Heart right ventricle (tissue), 16 donors: ENCODE results near the gene SLC17A6. TPM values are rescaled to one million over a fixed set of nuclear protein-coding genes. Genes with fewer than 3 reads are reported as not detected.

Source experiments
- ATAC-seq, 8 donors: fragments of 200-7000 bp; cut with Tn5 transposase; one replicate each; pipeline ENCODE4 v1.9.1; 2020; ENCODE audit warnings: mild to moderate bottlenecking in 8 of 8, moderate library complexity in 8 of 8, moderate number of reproducible peaks in 1 of 8
- DNase-seq, 2 donors: peaks; one replicate each; pipeline ENCODE4 v3.0.0-alpha.2; 2020
- H3K27ac ChIP-seq, 10 donors: fragments of 200-600 bp; sonication (generic) in 2 of 10; one replicate each; pipeline versions ENCODE4 v1.5.0 to v1.8.0; 2020 to 2022; ENCODE audit warnings: mild to moderate bottlenecking in 3 of 10
- H3K27me3 ChIP-seq, 7 donors: fragments of 200-600 bp; one replicate each; pipeline ENCODE4 v1.8.0; 2021 to 2022; ENCODE audit warnings: mild to moderate bottlenecking in 2 of 7
- H3K36me3 ChIP-seq, 9 donors: fragments of 200-600 bp; sonication (generic) in 1 of 9; one replicate each; pipeline versions ENCODE4 v1.5.0 to v1.8.0; 2020 to 2022; ENCODE audit warnings: mild to moderate bottlenecking in 2 of 9
- H3K4me1 ChIP-seq, 9 donors: fragments of 200-600 bp; sonication (generic) in 1 of 9; one replicate each; pipeline versions ENCODE4 v1.5.0 to v1.8.0; 2020 to 2022; ENCODE audit warnings: mild to moderate bottlenecking in 4 of 9
- H3K4me3 ChIP-seq, 10 donors: fragments of 200-600 bp; sonication (generic) in 2 of 10; one replicate each; pipeline versions ENCODE4 v1.5.0 to v1.8.0; 2020 to 2022; ENCODE audit warnings: mild to moderate bottlenecking in 7 of 10, moderate library complexity in 2 of 10
- H3K9me3 ChIP-seq, 11 donors: fragments of 200-600 bp in 10 of 11; sonication (generic) in 2 of 11; one replicate each; pipeline versions ENCODE4 v1.5.0 to v1.8.0; 2013 to 2022; ENCODE audit warnings: mild to moderate bottlenecking in 2 of 11, control low read depth in 1 of 11, moderate library complexity in 1 of 11
- WGBS, 2 donors: extraction: QIAGEN DNeasy Blood & Tissue Kit; methylation state at CpG; one replicate each; pipeline ENCODE4 v1.1.7; 2013; ENCODE audit warnings: inconsistent platforms in 1 of 2; 5-methylcytosine and 5-hydroxymethylcytosine counted together
- intact Hi-C, 10 donors: fragments of 100-400 bp; cut with DNase I; formaldehyde crosslinking; loops; one replicate each; pipeline versions ENCODE4 v1.11.1 to v1.14.2; 2022
- long read RNA-seq, 3 donors: library from polyadenylated mRNA; unstranded; transcript quantifications; one replicate each; pipeline ENCODE4 v2.0.0, GENCODE V29; 2020 to 2021
- polyA plus RNA-seq, 2 donors: library from polyadenylated mRNA; stranded (reverse); fragments of 200-250 nt; gene quantifications; one replicate each; pipeline ENCODE4 v1.2.3, GENCODE V29; 2013
- total RNA-seq, 10 donors: library from RNA; stranded (reverse); fragmentation: NEBNext Ultra II Directional in 3 of 10; extraction: Animal tissue kit (Norgen Biotek cat#: 25700) in 3 of 10; gene quantifications; one replicate each; pipeline versions ENCODE4 v1.2.1 to v1.2.4, GENCODE V29; 2021 to 2023
- TF ChIP-seq, protein P1 (sequence below), 9 donors: fragments of 200-600 bp; sonication (generic) in 2 of 9; IDR thresholded peaks; one replicate each; pipeline versions ENCODE4 v1.5.0 to v1.8.0; 2021 to 2022; ENCODE audit warnings: antibody characterized with exemption in 9 of 9, mild to moderate bottlenecking in 5 of 9, moderate library complexity in 1 of 9
- donor health status: Arrhythmogenic right ventricular cardiomyopathy.
- donor health status: ischemic (EF 13 %, LVEDD 7.1; RV severe dilation, severe dysfunction).
- donor health status: healthy with polysubstance abuse.
- donor health status: DM: no; HTN: yes; CAD: no.
- donor health status: DM: no; HTN: no; CAD: no.
- donor health status: ischemic (EF 25% LVEDD 6.9; RV normal size, moderate dysfunction).
- donor health status: ischemic (EF 25% LVEDD 5.7; RV mildly dilated, moderate dysfunction).
- donor health status: healthy.
- donor health status: DM: yes; HTN: yes; CAD: no.
- donor health status: Ischemic cardiomyopathy.
- donor health status: ischemic (EF 35%, LVEDD 5.7; RV mildly dilated, moderate dysfunction).
- donor health status: nonischemic (EF 11% LVEDD 7.7; RV severe dilation, severe dysfunction).
- donor health status: DM: yes; HTN: yes; CAD: no.
- donor health status: PGD.
- donor health status: ischemic (EF 29% LVEDD 5.4; RV normal size, mild dysfunction).
- donor health status: nonischemic (EF 23%, LVEDD 6.1; RV moderate dilation, normal function).

The SLC17A6 gene
- total RNA-seq (not detected), polyA plus RNA-seq (not detected)
- long read RNA-seq, donor 1: 0 reads
- long read RNA-seq, donor 2: 0 reads
- long read RNA-seq, donor 3: 0 reads

GRCh38 chr11:22337596-22338485 is at the start of gene SLC17A6:
TSS of gene SLC17A6 (plus strand) at chr11:22338381. CDS start at chr11:22338534, 153 bp downstream.
- peaks cover 0 to 8% (median 0%) of the 10 kb centered on the region in 9 donors for H3K4me1 ChIP-seq
- TF ChIP-seq, protein P1, sequence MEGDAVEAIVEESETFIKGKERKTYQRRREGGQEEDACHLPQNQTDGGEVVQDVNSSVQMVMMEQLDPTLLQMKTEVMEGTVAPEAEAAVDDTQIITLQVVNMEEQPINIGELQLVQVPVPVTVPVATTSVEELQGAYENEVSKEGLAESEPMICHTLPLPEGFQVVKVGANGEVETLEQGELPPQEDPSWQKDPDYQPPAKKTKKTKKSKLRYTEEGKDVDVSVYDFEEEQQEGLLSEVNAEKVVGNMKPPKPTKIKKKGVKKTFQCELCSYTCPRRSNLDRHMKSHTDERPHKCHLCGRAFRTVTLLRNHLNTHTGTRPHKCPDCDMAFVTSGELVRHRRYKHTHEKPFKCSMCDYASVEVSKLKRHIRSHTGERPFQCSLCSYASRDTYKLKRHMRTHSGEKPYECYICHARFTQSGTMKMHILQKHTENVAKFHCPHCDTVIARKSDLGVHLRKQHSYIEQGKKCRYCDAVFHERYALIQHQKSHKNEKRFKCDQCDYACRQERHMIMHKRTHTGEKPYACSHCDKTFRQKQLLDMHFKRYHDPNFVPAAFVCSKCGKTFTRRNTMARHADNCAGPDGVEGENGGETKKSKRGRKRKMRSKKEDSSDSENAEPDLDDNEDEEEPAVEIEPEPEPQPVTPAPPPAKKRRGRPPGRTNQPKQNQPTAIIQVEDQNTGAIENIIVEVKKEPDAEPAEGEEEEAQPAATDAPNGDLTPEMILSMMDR (IDR thresholded peaks at IDR 0.05): no peak
- ATAC-seq (peak in 2 of 8 donors; percentile 35 to 55), DNase-seq (peak in 1 of 2 donors; percentile 28)
- H3K36me3 ChIP-seq: no peaks in the 10 kb centered on the region
- intact Hi-C loops: loop anchor here in 5 of 10 donors (5.0 to 10.0 kb wide), 5 partner anchors 117 to 449 kb away; partner anchors contain the start of gene GAS2 (in 1 of the 5)
- H3K27me3 ChIP-seq: peaks cover 19 to 77% (median 71%) of the 10 kb centered on the region in 7 donors
- H3K9me3 ChIP-seq: no peaks in the 10 kb centered on the region
- no peak within 1 kb of the TSS for H3K27ac ChIP-seq
- H3K4me3 ChIP-seq: no peak within 1 kb of the TSS
- WGBS, 2 donors: 2 to 3% methylated on average over 28 of the region's 28 CpGs

- TF ChIP-seq, protein P1 (IDR thresholded peaks at IDR 0.05): no peak
- Histone ChIP-seq H3K4me1 (no peaks in the 10 kb centered on the region), H3K4me3 (no peak overlapping the region), H3K27ac (no peak overlapping the region), H3K9me3 (no peaks in the 10 kb centered on the region), H3K27me3 (peaks cover 0 to 29% (median 0%) of the 10 kb centered on the region in 7 donors), H3K36me3 (no peaks in the 10 kb centered on the region)
- ATAC-seq: no peak
- DNase-seq: no peak
- intact Hi-C loops: loop anchor here in 8 of 10 donors (5.0 to 10.0 kb wide), 4 partner anchors 128 to 1658 kb away; no protein-coding TSS in a partner anchor
Measured at GRCh38 chr11:22302368-22302767, 35.8 kb upstream of the SLC17A6 start.

GRCh38 chr11:22304337-22304961 is 33.7 kb upstream of the SLC17A6 start:
- Histone ChIP-seq H3K27me3 (peaks cover 0 to 40% (median 7%) of the 10 kb centered on the region in 7 donors), H3K4me1 (no peaks in the 10 kb centered on the region), H3K36me3 (no peaks in the 10 kb centered on the region), H3K27ac (no peak overlapping the region), H3K4me3 (no peak overlapping the region), H3K9me3 (peaks cover 0 to 4% (median 0%) of the 10 kb centered on the region in 11 donors)
- intact Hi-C loops: loop anchor here in 8 of 10 donors (2.0 to 10.0 kb wide), 6 partner anchors 130 to 1660 kb away; no protein-coding TSS in a partner anchor
- WGBS, 2 donors: 42 to 45% methylated on average over 5 of the region's 5 CpGs
- ATAC-seq (no peak), DNase-seq (no peak)
- TF ChIP-seq, protein P1 (IDR thresholded peaks at IDR 0.05): peak; percentile 44 to 80 (median 73)

DNA sequence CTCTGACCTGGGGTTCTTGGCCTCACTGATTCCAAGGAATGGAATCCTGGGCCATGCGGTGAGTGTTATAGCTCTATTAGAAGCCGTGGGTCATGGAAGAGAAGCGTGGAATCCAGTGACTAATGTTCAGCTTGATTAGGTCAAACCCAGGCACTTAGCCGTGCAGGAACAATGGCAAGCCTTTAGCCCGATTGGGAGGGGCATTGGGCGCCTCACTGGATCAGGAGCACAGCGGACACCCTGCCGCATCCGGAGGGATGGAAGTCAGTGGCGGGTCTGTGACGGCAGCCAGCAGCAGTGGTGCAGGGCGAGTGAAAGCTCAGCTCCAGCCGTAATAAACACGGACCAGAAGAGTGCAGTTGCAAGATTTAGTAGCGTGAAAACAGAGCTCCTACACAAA is 20.5 kb upstream of the SLC17A6 start:
- no peaks in the 10 kb centered on the region for H3K36me3 ChIP-seq
- H3K4me3 ChIP-seq: no peak overlapping the region
- no peaks in the 10 kb centered on the region for H3K9me3 ChIP-seq
- peaks cover 0 to 23% (median 0%) of the 10 kb centered on the region in 7 donors for H3K27me3 ChIP-seq
- ATAC-seq (no peak), DNase-seq (no peak)
- 89 to 91% methylated on average over 15 of the region's 15 CpGs for WGBS, 2 donors
- intact Hi-C loops: no loop called here
- no peak overlapping the region for H3K27ac ChIP-seq
- TF ChIP-seq, protein P1 (IDR thresholded peaks at IDR 0.05): no peak
- H3K4me1 ChIP-seq: no peaks in the 10 kb centered on the region
